D721Med (cell line): ENCODE measurements around the gene NFASC.

Experiments used
- DNase-seq: peaks from one replicate; pipeline ENCODE4 v3.0.0; 2011; ENCODE audit warnings: low spot score; ENCODE audit not compliant: insufficient read length
- FAIRE-seq: peaks from 2 replicates; lab custom pipeline; 2011; peaks lifted over from hg19 to GRCh38; lab: Jason Lieb, UNC
- TF ChIP-seq, protein P1 (sequence below): IDR thresholded peaks from 2 replicates; pipeline ENCODE4 v1.5.1; 2012; ENCODE audit warnings: mild to moderate bottlenecking, control low read depth; ENCODE audit not compliant: insufficient read depth; ENCODE audit errors: missing control alignments

Gene NFASC

DNA sequence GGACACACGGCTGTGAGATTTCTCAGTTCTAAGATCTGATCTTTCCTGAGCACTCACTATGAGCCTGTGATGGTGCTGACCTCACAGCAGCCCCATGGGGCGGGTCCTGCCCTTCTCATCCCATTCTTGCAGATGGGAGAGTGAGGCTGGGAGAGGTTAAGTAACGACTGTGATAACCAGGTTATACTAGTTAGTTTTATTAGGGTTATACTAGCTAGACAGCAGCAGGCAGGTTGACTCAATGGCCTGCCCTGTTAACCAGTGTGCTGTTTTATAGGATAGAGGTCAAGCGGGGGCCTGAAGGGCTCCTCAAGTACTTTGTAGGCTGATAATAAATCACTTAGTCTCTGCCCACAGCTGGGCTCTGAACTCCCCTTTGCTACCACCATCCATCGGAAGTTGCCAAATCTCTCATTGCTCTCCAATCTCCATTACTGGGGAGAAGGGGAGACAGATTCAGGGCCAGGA, 177.1 kb downstream of the NFASC start:
- DNase-seq (no peak), FAIRE-seq (no peak)
- TF ChIP-seq, protein P1, sequence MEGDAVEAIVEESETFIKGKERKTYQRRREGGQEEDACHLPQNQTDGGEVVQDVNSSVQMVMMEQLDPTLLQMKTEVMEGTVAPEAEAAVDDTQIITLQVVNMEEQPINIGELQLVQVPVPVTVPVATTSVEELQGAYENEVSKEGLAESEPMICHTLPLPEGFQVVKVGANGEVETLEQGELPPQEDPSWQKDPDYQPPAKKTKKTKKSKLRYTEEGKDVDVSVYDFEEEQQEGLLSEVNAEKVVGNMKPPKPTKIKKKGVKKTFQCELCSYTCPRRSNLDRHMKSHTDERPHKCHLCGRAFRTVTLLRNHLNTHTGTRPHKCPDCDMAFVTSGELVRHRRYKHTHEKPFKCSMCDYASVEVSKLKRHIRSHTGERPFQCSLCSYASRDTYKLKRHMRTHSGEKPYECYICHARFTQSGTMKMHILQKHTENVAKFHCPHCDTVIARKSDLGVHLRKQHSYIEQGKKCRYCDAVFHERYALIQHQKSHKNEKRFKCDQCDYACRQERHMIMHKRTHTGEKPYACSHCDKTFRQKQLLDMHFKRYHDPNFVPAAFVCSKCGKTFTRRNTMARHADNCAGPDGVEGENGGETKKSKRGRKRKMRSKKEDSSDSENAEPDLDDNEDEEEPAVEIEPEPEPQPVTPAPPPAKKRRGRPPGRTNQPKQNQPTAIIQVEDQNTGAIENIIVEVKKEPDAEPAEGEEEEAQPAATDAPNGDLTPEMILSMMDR: no peak

DNA sequence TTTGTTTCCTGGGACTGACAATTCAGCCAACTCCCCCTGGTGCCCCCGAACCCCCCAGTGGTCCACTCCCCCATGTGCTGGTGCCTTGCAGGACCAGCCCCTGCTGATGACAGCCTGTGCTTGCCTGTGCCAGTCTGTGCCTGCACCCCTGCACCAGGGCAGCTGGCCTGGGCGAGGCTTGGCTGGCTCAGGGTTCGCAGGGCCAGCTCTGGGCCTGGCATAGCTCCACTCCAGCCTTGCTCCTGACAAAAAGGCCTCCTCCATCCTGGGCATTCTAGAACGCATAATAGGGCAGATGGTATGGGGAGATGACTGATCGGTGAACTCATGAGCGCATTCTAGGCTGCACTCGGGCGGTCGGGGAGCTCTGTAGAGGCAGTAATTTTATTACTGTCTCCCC, 177.7 kb downstream of the NFASC start:
- TF ChIP-seq, protein P1: no peak
- DNase-seq (no peak), FAIRE-seq (no peak)

DNA sequence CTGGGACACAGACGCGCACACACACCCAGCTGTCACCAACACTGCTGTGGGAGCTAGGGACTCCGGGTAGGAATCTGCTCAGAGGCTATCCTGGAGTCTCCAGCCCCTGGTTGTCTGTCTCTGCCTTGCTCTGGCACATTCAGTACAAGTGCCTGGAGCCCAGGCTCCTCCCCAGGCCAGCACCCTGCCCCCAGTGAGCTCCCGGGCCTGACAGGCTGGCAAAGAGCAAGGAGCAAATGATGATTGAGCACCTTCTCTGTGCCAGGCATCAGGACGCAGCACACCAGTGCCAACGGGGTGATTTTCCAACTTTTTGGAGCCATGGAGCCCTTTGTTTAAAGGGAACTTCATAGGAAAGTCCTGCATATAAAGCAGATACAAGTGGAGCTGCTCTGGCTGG, 178.8 kb downstream of the NFASC start:
- TF ChIP-seq, protein P1: no peak
- DNase-seq: no peak
- FAIRE-seq: no peak

DNA sequence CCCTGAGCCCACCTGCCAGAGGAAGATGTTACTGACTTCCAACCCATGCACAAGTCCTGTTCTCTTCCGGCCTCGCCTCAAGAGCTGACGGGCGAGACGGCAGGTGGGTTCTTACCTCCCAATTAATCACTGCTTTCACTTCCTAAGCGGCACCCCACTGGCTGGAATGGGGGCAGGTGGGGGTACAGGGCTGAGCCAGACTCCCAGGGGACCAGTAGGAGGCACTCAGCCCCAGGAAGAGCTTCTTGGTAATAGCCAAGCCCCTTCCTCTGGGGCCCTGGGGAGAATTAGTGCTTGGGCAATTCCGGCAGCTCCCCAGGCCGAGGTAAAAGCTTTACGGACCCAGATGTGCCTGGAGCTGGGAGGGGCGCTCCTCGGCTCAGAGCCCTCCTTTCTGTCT, 182.0 kb downstream of the NFASC start:
- DNase-seq (no peak), FAIRE-seq (no peak)
- TF ChIP-seq, protein P1: no peak

DNA sequence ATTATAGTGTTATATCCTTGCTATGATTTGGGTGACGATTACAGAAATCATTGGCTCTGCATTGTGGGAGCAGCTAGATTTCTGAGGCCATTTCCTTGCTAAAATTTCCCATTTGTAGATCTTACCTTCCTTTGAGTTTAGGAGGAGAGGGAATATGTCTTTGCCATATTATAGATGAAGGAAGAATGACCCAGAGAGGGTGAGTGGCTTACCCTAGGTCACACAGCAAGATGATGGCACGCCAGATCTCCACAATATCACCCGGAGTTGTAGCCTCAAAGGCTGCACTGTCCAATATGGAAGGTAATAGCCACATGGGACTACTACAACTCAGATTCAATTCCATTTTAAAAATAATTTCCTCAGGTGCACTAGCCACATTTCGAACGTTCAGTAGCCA, 182.6 kb downstream of the NFASC start:
- FAIRE-seq: no peak
- TF ChIP-seq, protein P1: no peak
- DNase-seq: no peak

DNA sequence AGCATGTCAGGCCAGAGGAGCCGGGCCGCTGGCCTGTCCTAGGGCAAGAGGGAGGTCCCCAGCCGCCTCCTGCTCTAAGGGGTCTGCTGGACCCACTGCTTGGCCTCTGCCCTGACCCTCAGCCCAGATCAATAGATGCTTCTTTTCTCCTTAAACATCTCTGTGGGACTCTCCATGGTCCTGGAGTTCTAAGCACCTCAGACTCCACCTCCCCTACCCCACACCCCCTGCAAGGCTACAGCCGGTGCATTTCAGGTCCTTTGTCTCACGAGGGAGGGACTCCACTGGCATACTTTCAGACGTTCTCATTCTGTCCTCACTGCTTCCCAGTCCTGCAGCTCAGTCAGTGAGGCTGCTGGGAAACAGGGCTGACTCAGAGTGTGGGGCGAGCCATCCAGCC, 183.4 kb downstream of the NFASC start:
- DNase-seq: no peak
- TF ChIP-seq, protein P1: no peak
- no peak for FAIRE-seq

DNA sequence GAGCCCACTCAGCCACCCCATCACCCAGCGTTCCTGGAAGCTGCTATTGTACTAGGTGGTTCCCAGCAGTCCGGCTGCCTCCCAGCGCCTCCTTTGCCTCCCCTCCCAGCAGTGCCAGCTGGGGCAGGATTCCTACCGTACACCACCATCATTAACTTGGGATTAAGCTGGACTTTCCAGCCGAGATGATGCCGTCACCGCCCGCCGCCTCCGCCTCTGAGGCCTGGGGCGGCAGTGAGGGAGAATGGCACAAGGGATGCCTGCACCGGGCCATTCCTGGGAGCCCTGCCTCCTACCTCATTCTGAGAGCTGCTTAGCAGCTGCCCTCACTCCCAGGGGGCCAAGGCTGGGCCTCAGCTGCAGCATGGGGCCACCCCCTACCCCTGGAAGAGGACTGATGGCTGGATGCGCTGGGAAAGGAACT, 185.5 kb downstream of the NFASC start:
- TF ChIP-seq, protein P1: no peak
- FAIRE-seq: no peak
- peak; percentile 99 for DNase-seq
